Endothelial cell of umbilical vein (primary cell): ENCODE results near the gene COL9A3. TPM values are rescaled to one million over a fixed set of nuclear protein-coding genes. Genes with fewer than 3 reads are reported as not detected.

Experiments
- BruUV-seq: library from RNA; stranded (reverse); fragments of 400-500 nt; replicated peaks from 2 replicates; lab custom pipeline; 2021; lab: Mats Ljungman, UMichigan
- CTCF ChIA-PET: fragments of 300-600, 350-600 bp; sonication (Branson Sonifier 250); formaldehyde crosslinking; loops from one replicate; lab custom pipeline; 2021; ENCODE audit warnings: antibody characterized with exemption, inconsistent platforms; lab: Charles Lee
- POLR2A ChIA-PET: fragments of 300-600, 350-600 bp; sonication (Branson Sonifier 250); formaldehyde crosslinking; loops from one replicate; lab custom pipeline; 2021; ENCODE audit warnings: antibody characterized with exemption, inconsistent platforms; lab: Charles Lee
- DNase-seq: peaks from one replicate; pipeline ENCODE4 v3.0.0-alpha.2; 2011; ENCODE audit warnings: low read depth, low spot score
- FAIRE-seq: peaks from 2 replicates; lab custom pipeline; 2011; peaks lifted over from hg19 to GRCh38; lab: Jason Lieb, UNC
- H2AFZ ChIP-seq: 2 replicates; pipeline ENCODE4 v1.6.0; 2012; ENCODE audit warnings: low read depth, low read length, control low read depth, inconsistent platforms
- H3K27ac ChIP-seq: 2 replicates; pipeline ENCODE4 v1.5.1; 2011; ENCODE audit warnings: low read depth, mild to moderate bottlenecking, control low read depth, low read length, moderate library complexity; ENCODE audit not compliant: insufficient read depth
- H3K27me3 ChIP-seq, 2 experiments: 2 replicates each; pipeline versions ENCODE4 v1.6.0 to v1.6.1; 2011; ENCODE audit warnings: low read length in 2 of 2, mixed read lengths in 1 of 2; ENCODE audit not compliant: control insufficient read depth in 2 of 2, insufficient read depth in 2 of 2
- H3K36me3 ChIP-seq, 2 experiments: 2 replicates in 1 of 2; 3 replicates in 1 of 2; pipeline ENCODE4 v1.5.1; 2011; ENCODE audit warnings: low read length in 2 of 2, mild to moderate bottlenecking in 1 of 2, moderate library complexity in 1 of 2; ENCODE audit not compliant: control insufficient read depth in 2 of 2, insufficient read depth in 2 of 2; ENCODE audit errors: extremely low read depth in 1 of 2
- H3K4me1 ChIP-seq: 3 replicates; pipeline ENCODE4 v1.5.1; 2011; ENCODE audit warnings: mild to moderate bottlenecking, low read length; ENCODE audit not compliant: control insufficient read depth, insufficient read depth; ENCODE audit errors: extremely low read depth
- H3K4me2 ChIP-seq: 2 replicates; pipeline ENCODE4 v1.6.1; 2011; ENCODE audit warnings: low read length, control low read depth, mixed read lengths; ENCODE audit not compliant: insufficient read depth
- H3K4me3 ChIP-seq, 3 experiments: fragments of 200-600 bp in 1 of 3; sonication (generic), shearing (Covaris generic) in 1 of 3; replicated peaks in 1 of 3; 2 replicates each; pipeline ENCODE4 v1.5.1; 2011 to 2016; ENCODE audit warnings: control low read depth in 3 of 3, low read length in 3 of 3, mild to moderate bottlenecking in 2 of 3, inconsistent platforms in 1 of 3, low read depth in 1 of 3, moderate library complexity in 1 of 3; ENCODE audit not compliant: insufficient read depth in 1 of 3
- H3K79me2 ChIP-seq: 2 replicates; pipeline ENCODE4 v1.6.0; 2012; ENCODE audit warnings: low read length, inconsistent platforms; ENCODE audit not compliant: control insufficient read depth, insufficient read depth
- H3K9ac ChIP-seq: replicated peaks from 2 replicates; pipeline ENCODE3; 2011; ENCODE audit warnings: low read length, control low read depth; ENCODE audit not compliant: insufficient read depth; ENCODE audit errors: extremely low read depth
- H3K9me1 ChIP-seq: replicated peaks from 3 replicates; pipeline ENCODE4 v1.6.0; 2011; ENCODE audit warnings: mild to moderate bottlenecking, low read length; ENCODE audit not compliant: control insufficient read depth, insufficient read depth; ENCODE audit errors: extremely low read depth
- H3K9me3 ChIP-seq: replicated peaks from 2 replicates; pipeline ENCODE4 v1.5.1; 2012; ENCODE audit warnings: low read length, inconsistent platforms; ENCODE audit not compliant: control insufficient read depth, insufficient read depth
- H4K20me1 ChIP-seq: replicated peaks from 2 replicates; pipeline ENCODE3; 2011; ENCODE audit warnings: mild to moderate bottlenecking, low read length; ENCODE audit not compliant: control insufficient read depth, insufficient read depth; ENCODE audit errors: extremely low read depth
- EZH2 ChIP-seq: IDR thresholded peaks from 2 replicates; pipeline ENCODE4 v1.6.1; 2012; ENCODE audit warnings: borderline replicate concordance, low read depth, mild to moderate bottlenecking, moderate library complexity, low read length, inconsistent platforms; ENCODE audit not compliant: severe bottlenecking
- FOS ChIP-seq: IDR thresholded peaks from 2 replicates; pipeline ENCODE4 v1.6.1; 2011; ENCODE audit warnings: mild to moderate bottlenecking, low read length, moderate library complexity, borderline replicate concordance; ENCODE audit not compliant: insufficient read depth
- GATA2 ChIP-seq: IDR thresholded peaks from 2 replicates; pipeline ENCODE4 v1.7.0; 2011; ENCODE audit warnings: low read depth, mild to moderate bottlenecking, moderate library complexity, mixed read lengths, low read length; ENCODE audit not compliant: insufficient read length, insufficient read depth
- JUN ChIP-seq: IDR thresholded peaks from 2 replicates; pipeline ENCODE4 v1.6.1; 2011; ENCODE audit warnings: borderline replicate concordance, low read depth; ENCODE audit not compliant: insufficient read length, insufficient read depth
- MYC ChIP-seq: IDR thresholded peaks from one replicate; pipeline ENCODE4 v1.6.1; 2011; ENCODE audit warnings: mild to moderate bottlenecking, low read depth, low read length
- POLR2A ChIP-seq: IDR thresholded peaks from 2 replicates; pipeline ENCODE4 v1.6.1; 2012; ENCODE audit warnings: low read depth, mild to moderate bottlenecking, control low read depth, low read length
- POLR2AphosphoS5 ChIP-seq: IDR thresholded peaks from 2 replicates; pipeline ENCODE4 v1.6.1; 2012; ENCODE audit warnings: low read depth, mild to moderate bottlenecking, control low read depth, low read length, moderate library complexity; ENCODE audit not compliant: insufficient read depth
- dilution Hi-C: fragments of 300-500 bp; cut with MboI; formaldehyde crosslinking; loops from one replicate; pipeline ENCODE4 v1.15.0; 2019; ENCODE audit warnings: low sequenced_read_pairs; ENCODE audit not compliant: extremely low pct_ligation_motif_present
- intact Hi-C: fragments of 100-400 bp; cut with micrococcal nuclease; formaldehyde crosslinking; loops from one replicate; pipeline ENCODE4 v1.10.0; 2022
- polyA plus RNA-seq, 4 experiments: library from polyadenylated mRNA; depleted of rRNA in 3 of 4; stranded (reverse) in 3 of 4; unstranded in 1 of 4; fragments of >200 nt; gene quantifications; 2 replicates each; pipeline versions ENCODE4 v1.2.1 to v1.2.3, GENCODE V29; 2011 to 2012; ENCODE audit warnings: missing spikeins in 1 of 4
- total RNA-seq: library from RNA; stranded (reverse); gene quantifications from 2 replicates; pipeline ENCODE4 v1.2.3, GENCODE V29; 2021
- TF ChIP-seq, protein P1 (sequence below), 2 donors: IDR thresholded peaks; 1 replicate in 1 of 2; 2 replicates in 1 of 2; pipeline ENCODE4 v1.5.1; 2011; ENCODE audit warnings: low read length in 2 of 2, mild to moderate bottlenecking in 2 of 2, moderate library complexity in 2 of 2, control low read depth in 1 of 2, inconsistent platforms in 1 of 2, low read depth in 1 of 2; ENCODE audit not compliant: insufficient read depth in 1 of 2; ENCODE audit errors: extremely low read depth in 1 of 2
- TF ChIP-seq, protein P2 (sequence below): IDR thresholded peaks from 2 replicates; pipeline ENCODE4 v1.6.1; 2011; ENCODE audit not compliant: insufficient read depth, insufficient read length

COL9A3 gene
- total and polyA plus RNA-seq, 2 donors (not counting 3 experiments of a cell fraction or from before 2014, with no cell fraction given), result 0.46 to 0.60 TPM

DNA sequence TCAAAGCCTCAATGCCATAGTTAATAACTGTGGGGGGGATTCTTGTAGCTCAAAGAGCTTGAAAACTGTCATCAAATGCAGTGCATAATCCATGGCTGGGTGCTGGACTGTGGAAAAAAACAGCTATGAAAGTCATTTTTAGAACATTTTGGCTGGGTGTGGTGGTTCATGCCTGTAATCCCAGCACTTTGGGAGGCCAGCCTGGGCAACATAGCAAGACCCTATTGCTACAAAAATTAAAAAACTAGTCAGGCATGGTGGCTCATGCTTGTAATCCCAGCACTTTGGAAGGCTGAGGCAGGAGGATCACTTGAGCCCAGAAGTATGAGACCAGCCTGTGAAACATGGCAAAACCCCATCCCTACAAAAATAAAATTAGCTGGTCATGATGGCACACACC, 32.6 kb downstream of the COL9A3 start:
- TF ChIP-seq GATA2, result no peak
- TF ChIP-seq EZH2, result no peak
- no peak for TF ChIP-seq POLR2AphosphoS5
- TF ChIP-seq JUN, result no peak
- TF ChIP-seq, protein P1, sequence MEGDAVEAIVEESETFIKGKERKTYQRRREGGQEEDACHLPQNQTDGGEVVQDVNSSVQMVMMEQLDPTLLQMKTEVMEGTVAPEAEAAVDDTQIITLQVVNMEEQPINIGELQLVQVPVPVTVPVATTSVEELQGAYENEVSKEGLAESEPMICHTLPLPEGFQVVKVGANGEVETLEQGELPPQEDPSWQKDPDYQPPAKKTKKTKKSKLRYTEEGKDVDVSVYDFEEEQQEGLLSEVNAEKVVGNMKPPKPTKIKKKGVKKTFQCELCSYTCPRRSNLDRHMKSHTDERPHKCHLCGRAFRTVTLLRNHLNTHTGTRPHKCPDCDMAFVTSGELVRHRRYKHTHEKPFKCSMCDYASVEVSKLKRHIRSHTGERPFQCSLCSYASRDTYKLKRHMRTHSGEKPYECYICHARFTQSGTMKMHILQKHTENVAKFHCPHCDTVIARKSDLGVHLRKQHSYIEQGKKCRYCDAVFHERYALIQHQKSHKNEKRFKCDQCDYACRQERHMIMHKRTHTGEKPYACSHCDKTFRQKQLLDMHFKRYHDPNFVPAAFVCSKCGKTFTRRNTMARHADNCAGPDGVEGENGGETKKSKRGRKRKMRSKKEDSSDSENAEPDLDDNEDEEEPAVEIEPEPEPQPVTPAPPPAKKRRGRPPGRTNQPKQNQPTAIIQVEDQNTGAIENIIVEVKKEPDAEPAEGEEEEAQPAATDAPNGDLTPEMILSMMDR (IDR thresholded peaks at IDR 0.05; ENCODE audit: extremely low read depth in 1 of 2, insufficient read depth in 1 of 2, low read depth in 1 of 2, low read length in 2 of 2), result no peak
- no peak for TF ChIP-seq FOS
- TF ChIP-seq POLR2A, result no peak
- no peak for TF ChIP-seq MYC
- TF ChIP-seq, protein P2, sequence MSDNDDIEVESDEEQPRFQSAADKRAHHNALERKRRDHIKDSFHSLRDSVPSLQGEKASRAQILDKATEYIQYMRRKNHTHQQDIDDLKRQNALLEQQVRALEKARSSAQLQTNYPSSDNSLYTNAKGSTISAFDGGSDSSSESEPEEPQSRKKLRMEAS, result no peak
- Histone ChIP-seq H2AFZ (no peak overlapping the region), H3K79me2 (no peaks in the 10 kb centered on the region), H3K27me3 (no peaks in the 10 kb centered on the region), H3K36me3 (peaks cover 3 to 5% of the 10 kb centered on the region in 2 experiments), H3K9me1 (no peaks in the 10 kb centered on the region), H3K4me2 (no peak overlapping the region), H3K4me1 (no peaks in the 10 kb centered on the region), H4K20me1 (no peaks in the 10 kb centered on the region), H3K9me3 (no peaks in the 10 kb centered on the region), H3K9ac (no peak overlapping the region), H3K4me3 (no peak overlapping the region), H3K27ac (no peak overlapping the region)
- ChIA-PET POLR2A (interaction anchor here (0.6 kb wide), 1 partner anchor 18 kb away, joined by 3 read pairs; no protein-coding TSS in a partner anchor), CTCF (interaction anchor here (1.2 kb wide), 1 partner anchor 27 kb away, joined by 3 read pairs; no protein-coding TSS in a partner anchor)
- intact Hi-C loops, result no loop called here
- no peak for DNase-seq
- BruUV-seq, result no TSS peak
- FAIRE-seq, result no peak
- dilution Hi-C loops, result no loop called here
